GM19438 (cell line): ENCODE measurements around the gene CLC.
"Not testable (repeated sequence)": the region's sequence is repeated elsewhere in the genome, so short reads cannot be mapped to it uniquely, and the experiment has no call there.

Experiments used
- ATAC-seq: cut with Tn5 transposase; IDR thresholded peaks from one replicate; pipeline ENCODE4 v1.9.1; 2021; ENCODE audit warnings: low read depth; ENCODE audit not compliant: unreplicated experiment

Gene CLC

DNA sequence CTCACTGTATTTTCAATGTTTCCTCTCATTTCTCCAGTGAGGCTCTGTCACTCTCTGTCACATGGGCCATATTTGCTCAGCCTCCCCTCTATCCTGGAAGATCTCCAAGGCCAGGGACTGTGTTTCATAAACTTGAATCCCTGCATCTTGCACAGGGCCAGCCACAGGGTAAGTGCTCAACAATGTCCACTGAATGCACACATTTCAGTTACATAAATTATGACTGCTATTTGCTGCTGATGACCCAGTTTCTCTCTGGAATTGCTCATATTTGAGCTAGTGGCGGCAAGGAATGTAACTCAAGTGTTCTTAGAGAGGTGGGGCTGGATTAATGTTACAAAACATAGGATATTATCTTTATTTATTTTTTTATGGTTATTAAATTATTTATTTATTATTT lies 6.1 kb downstream of the CLC start:
- no peak for ATAC-seq

DNA sequence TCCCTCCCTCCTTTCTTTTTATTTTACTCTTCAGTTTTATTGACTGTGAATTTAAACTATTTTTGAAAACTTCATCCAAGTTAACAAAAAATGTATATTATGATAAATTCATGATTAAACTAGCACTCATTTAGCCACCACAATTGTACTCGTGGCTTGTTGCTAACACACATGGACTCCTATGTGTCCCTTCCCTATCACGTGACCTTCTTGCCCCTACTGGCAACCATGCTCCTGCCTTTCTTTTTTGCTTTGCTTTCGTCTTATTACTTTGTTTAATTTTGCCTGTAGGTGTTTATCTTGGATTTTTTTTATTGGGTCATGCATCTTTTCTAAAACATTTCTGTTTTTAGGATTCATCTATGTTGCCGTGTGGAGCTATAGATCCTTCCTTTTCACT lies 8.2 kb downstream of the CLC start:
- ATAC-seq, result no peak

DNA sequence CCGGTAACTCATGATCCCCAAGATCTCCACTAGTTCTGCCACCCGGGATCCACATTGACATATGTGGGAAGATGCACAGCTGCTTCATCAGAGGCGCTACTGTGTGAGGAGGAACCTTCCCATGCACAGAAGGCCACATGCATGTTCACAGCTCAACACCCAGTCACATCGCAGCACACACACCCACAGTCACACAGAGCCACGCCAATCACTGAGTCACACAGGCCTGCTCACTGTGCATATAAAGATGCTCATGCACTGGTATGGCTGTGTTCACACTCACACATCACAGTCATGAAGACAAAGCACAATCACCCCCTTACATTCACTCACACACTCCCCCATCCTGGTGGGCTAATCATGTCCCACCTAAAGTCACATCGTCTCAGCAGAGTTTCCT lies 9.8 kb downstream of the CLC start:
- ATAC-seq, result no peak

DNA sequence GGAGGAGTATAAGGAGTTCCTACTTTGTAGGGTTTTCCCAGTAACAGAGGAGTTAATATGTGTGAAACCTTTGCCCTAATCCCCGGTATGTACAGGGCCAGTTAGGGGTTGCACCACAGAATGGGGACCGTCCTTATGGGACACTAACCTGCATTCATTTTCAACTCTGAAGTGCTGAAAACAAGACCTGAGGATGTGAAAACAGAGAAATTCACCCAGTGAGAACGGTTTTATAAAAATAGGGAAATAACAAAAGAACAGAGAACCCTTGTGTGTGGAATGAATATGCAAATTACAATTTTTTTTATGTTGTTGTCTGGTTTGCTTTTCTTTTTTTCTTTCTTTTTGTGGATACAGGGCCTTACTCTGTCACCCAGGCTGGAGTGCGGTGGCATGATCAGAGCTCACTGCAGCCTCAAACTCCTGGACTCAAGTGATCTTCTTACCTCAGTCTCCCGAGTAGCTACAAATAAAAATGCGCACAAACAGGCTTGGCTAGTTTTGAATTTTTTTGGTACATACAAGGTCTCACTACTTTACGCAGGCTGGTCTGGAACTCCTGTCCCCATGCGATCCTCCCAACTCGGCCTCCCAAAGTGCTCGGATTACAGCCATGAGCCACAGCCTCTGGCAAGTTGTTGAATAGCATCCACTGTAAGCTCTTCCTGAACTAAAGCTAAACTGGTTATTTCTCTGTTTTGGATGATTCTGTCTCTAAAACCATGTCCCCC lies 10.6 kb downstream of the CLC start:
- no peak for ATAC-seq

DNA sequence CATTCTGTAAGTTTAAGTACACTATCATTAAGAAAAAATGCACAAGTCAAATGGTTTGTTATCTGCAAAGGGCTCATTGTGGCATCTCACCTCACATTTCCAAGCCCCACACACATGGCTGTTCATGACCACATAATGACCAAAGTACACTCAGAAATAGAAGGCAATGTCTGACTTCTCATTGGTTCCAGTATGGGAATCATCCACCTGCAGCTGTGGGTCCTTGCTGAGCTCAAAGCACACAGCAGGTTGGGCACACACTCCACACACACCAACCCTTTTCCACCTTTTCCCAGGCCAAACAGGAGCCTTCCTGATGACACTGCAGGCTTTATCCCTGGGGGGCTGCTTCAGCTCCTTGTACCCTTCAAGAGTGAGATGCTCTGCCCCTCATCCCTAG lies 11.8 kb downstream of the CLC start:
- ATAC-seq, result no peak

DNA sequence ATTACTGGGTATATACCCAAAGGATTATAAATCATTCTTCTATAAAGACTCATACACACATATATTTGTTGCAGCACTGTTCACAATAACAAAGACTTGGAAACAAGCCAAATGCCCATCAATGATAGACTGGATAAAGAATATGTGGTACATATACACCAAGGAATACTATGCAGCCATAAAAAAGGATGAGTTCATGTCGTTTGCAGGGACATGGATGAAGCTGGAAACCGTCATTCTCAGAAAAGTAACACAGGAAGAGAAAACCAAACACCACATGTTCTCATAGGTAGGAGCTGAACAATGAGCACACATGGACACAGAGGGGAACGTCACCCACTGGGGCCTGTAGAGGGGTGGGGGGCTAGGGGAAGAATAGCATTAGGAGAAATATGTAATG lies 17.7 kb downstream of the CLC start:
- ATAC-seq, result not testable (repeated sequence)

DNA sequence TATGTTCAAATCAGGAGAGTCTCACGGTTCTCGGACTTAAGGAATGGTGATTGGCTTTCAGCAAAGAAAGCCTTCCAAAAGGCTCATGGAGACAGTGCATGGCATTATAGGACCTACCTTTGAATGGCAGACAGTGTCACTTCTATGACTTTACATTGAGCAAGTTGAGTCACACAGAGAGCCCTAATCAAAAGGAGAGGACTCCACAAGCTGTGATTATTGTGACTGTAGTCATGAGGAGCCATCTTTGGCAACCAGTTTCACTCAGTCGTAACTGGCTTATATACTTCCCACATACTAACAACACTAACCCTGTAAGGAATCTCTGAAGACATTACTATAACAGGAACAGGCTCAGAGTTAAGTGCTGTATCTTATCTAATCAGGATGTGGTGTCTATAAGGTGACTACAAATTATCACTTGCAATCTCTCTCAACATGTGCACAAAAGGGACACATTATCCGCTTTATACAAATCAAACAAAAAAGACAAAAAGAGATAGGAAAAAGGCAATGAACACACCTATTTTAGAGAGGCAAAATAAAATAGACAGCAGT lies 27.4 kb downstream of the CLC start:
- no peak for ATAC-seq

DNA sequence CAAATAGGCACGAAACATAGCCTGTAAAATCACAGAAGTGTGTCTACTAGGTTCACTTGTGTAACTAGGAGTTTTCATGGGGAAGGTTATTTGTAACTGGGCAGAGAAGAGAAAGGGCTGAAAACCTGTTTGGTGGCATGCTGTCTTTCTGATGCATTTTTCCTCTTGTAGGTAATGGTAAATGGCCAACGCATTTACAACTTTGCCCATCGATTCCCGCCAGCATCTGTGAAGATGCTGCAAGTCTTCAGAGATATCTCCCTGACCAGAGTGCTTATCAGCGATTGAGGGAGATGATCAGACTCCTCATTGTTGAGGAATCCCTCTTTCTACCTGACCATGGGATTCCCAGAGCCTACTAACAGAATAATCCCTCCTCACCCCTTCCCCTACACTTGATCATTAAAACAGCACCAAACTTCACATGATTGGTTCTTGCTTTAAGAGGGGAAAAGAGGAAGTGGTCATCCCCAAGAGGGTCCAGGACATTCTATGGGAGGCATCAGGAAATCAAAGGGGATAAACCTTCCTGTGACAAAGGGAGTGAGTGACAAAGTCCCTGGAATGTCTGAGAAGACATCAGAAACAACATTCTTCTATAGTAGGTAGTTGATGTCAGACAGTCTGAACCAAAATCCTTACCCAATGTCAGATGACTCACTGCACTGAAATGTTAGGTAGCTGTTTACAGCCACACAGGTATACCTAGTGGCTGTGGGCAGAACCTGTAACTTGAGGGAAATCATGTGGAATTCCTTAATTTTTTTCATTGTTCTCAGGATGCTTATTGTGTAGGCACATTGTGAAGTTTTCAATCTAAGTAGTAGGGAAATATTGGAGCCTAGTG lies 28.6 kb downstream of the CLC start:
- no peak for ATAC-seq

DNA sequence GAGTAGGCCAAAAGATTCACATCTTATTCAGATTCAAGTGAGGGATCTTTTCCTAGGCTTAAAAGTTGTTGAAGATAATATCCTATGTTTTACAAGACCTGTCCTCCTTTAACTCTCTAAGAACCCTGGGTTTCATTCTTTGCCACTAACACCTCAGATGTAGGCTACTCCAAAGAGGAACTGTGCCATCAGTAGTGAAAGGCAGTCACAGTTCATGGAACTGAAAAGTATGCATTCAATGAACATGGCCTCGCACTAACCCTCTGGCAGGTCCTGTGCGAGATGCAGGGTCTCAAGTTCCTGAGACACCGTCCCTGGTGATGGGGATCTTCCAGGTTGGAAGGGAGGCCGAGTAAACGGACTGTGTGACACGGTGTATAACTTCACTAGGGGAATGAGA lies 29.2 kb downstream of the CLC start:
- no peak for ATAC-seq

DNA sequence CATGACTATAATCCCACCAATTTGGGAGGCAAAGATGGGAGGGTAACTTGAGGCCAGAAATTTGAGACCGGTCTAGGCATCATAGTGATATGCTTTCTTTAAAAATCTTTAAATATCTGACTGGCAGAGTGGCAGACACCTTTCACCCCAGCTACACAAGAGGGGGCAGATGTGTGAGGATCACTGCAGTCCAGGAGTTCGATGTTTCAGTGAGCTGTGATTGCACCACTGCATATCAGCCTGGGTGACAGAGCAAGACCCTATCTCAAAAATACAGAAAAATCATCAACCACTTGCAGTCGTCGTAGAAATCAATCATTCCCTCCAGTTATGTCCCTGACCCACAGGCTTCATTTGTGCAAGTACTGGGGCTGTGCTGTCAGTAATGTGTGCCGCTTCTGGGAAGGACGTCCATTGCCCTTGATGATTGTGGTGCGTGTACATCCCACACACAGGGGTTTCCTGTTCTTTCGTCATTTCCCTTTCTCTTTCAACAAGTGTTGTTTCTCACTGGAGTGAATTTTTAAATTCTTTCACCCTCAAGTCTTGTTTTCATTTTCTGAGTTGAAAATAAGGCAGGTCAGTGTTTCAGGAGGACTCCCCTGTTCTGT lies 32.1 kb downstream of the CLC start:
- ATAC-seq, result no peak

DNA sequence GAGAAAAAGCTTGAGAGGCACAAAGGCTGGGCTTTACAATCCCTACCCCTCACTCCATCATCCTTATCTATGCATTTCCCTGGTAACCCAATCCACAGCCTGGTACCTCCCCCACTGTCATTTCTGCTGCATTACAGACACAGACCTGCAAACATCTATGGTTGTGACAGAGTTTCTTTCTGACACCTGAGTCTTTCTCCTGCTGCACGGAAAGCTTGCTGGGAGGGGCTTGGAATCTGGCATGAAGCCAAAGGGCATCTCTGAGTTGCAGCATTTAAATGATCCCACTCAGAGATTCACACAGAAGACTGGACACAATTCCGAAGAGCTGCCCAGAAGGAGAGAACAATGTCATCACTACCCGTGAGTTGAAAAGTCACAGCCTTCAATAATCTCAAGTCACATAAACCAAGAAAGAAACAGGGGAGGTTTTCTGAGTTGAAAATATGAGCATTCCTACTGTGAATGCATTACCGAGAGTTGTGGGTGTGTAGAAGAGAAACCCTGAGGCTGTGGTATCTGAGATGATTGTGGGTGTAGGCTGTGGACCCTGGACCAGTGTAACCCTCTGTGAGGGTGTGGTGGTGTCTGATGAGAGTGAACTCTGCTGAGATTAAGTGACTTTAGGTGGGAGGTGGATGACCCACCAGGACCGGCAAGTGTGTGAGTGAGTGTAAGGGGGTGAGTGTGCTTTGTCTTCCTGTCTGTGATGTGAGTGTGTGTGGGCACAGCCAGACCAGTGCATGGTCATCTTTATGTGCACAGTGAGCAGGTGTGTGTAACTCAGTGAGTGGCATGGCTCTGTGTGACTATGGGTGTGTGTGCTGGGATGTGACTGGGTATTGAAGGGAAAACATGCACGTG lies 33.4 kb downstream of the CLC start, which contains the start of gene LGALS14:
Gene LGALS14 (plus strand): TSS at position 301 of the 864 bp plus-strand sequence. CDS start 48 bp downstream, at position 349.
- no peak for ATAC-seq

DNA sequence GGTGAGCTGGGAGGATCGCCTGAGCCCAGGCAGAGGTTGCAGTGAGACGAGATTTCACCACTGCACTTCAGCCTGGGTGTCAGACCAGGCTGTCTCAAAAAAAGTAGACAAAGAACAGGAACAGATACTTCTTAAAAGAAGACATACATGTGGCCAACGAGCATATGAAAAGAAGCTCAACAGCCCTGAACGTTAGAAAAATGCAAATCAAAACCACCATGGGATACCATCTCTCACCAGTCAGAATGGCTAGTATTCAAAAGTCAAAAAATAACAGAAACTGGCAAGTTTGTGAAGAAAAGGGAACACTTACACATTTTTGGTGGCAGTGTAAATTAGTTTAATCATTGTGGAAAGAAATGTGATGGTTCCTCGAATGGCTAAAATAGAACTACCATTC lies 36.5 kb downstream of the CLC start:
- ATAC-seq, result peak; percentile 56

DNA sequence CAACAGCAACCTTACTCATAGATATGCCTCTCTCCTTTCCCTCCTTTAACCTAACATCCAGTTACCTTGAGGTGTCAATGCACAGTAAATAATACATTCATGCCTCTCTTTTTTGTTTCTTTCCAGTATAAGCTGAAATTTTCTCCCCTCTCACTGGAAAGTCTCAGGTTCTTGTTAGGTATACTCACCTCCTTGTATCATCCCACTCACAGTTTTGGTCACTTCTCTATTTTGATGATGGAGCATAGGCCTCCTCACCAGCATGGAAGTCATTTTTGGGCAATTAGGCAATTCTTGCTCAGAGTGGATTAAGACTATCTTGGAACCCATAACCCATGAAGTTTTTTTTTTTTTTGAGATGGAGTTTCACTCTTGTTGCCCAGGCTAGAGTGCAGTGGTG lies 39.3 kb downstream of the CLC start:
- ATAC-seq, result no peak

DNA sequence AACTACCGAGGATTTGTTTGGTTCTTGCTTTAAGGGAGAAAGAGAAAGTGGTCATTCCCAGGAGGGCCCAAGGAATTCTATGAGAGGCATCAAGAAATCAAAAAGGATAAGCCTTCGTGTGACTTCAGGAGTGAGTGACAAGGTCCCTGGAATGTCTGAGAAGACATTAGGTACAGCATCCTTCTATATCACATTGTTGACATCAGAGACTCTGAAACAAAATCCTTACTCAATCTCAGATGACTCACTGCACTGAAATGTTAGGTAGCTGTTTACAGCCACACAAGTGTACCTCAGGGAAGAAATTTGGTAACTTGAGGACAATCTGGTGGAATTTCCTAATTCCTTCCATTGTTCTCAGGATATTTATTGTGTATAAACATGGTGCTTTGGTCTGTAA lies 41.4 kb downstream of the CLC start:
- no peak for ATAC-seq

DNA sequence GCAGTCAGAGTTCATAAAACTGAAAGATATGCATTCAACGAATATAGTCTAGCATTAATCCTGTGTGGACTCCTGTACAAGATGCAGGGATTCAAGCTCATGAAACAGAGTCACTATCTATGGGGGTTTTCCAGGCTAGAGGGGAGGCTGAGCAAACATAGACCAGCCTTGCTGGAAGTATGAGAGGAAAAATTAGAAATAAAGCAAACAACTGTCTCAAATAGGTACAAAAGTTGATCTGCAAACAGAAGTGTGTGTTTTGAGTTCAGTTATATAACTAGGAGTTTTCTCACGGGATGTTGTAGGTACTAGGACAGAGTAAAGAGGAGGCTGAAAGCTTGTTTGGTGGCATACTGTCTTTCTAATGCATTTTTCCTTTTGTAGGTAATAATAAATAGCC lies 42.1 kb downstream of the CLC start:
- no peak for ATAC-seq

DNA sequence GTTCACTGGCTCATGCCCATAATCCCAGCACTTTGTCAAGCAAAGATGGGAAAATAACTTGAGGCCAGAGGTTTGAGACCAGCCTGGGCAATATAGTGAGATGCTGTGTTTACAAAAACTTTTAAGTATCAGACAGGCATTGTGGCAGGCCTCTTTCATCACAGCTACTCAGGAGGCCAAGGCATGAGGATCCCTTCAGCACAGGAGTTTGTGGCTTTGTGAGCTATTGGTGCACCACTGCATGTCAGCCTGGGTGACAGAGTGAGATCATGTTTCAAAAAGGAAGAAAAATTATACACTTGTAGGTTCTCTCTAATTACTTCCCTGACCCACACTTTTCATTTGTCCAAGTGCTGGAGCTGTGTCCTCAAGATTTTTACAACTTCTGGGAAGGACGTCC lies 45.0 kb downstream of the CLC start:
- ATAC-seq, result no peak

DNA sequence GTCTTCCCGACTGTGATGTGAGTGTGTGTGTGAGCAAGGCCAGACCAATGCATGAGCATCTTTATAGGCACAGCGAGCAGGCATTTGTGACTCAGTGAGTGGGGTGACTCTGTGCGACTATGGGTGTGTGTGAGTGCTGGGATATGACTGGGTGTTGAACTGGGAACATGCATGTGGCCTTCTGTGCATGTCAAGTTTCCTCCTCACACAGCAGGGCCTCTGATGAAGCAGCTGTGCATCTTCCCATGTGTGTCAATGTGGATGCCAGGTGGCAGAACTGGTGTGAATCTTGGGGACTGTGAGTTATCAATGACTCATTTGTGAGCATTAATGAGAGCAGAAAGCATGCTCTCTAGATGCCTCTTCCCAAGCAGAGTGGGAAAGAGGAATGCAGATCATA lies 45.7 kb downstream of the CLC start:
- no peak for ATAC-seq

DNA sequence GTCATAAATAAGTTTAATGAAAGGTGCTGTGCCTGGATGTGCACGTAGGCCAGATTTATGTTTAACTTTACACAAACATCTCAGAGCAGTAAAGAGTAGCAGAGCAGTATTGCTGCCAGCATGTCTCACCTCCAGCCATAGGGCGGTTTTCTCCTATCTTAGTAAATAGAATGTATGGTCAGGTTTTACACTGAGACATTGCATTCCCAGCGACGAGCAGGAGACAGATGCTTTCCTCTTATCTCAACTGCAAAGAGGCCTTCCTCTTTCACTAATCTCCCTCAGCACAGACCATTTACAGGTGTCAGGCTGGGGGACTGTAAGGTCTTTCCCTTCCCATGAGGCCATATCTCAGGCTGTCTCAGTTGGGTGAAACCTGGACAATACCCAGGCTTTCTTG lies 49.2 kb downstream of the CLC start:
- not testable (repeated sequence) for ATAC-seq

DNA sequence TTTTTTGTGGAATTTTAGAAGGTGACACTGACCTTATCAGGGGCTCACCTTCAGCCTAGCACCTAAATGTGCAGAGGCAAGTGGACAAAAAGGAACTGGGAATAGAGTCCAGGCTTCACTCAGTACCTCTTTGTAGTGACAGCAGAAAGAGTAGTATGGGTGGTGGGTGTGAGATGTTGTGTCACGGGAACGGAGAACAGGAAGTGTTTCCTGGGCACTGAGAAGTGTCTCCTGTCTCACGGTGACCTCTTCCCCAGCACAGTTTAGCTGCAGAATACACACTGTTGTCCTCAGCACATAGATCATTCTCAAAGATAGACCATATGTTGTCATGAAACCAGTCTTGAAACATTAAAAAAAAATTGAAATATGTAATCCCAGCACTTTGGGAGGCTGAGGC lies 51.1 kb downstream of the CLC start:
- ATAC-seq, result no peak

DNA sequence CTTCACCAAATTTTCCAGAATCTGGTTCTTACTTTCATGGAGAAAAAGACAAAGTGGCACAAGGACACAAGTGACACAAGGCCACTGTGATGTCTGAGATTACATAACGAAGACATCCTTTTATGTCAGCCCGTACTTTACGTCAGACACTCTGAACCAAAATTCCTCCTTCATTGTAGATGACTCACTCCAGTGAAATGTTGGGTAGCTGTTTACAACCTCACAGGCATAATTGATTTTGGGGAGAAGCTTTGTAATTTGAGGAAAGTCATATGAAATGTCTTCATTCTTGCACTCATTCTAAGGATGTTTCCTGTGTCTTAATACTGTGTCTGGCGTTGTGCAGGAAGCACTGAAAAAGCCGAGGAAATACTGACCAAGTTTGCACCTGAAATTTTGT lies 53.6 kb downstream of the CLC start:
- no peak for ATAC-seq
